Endothelial cell of umbilical vein (primary cell): ENCODE results near the gene RTN3. TPM values are rescaled to one million over a fixed set of nuclear protein-coding genes. Genes with fewer than 3 reads are reported as not detected.

Source experiments
- BruUV-seq: library from RNA; stranded (reverse); fragments of 400-500 nt; replicated peaks from 2 replicates; lab custom pipeline; 2021; lab: Mats Ljungman, UMichigan
- CTCF ChIA-PET: fragments of 300-600, 350-600 bp; sonication (Branson Sonifier 250); formaldehyde crosslinking; loops from one replicate; lab custom pipeline; 2021; ENCODE audit warnings: antibody characterized with exemption, inconsistent platforms; lab: Charles Lee
- POLR2A ChIA-PET: fragments of 300-600, 350-600 bp; sonication (Branson Sonifier 250); formaldehyde crosslinking; loops from one replicate; lab custom pipeline; 2021; ENCODE audit warnings: antibody characterized with exemption, inconsistent platforms; lab: Charles Lee
- DNase-seq: peaks from one replicate; pipeline ENCODE4 v3.0.0-alpha.2; 2011; ENCODE audit warnings: low read depth, low spot score
- FAIRE-seq: peaks from 2 replicates; lab custom pipeline; 2011; peaks lifted over from hg19 to GRCh38; lab: Jason Lieb, UNC
- H2AFZ ChIP-seq: 2 replicates; pipeline ENCODE4 v1.6.0; 2012; ENCODE audit warnings: low read depth, low read length, control low read depth, inconsistent platforms
- H3K27ac ChIP-seq: 2 replicates; pipeline ENCODE4 v1.5.1; 2011; ENCODE audit warnings: low read depth, mild to moderate bottlenecking, control low read depth, low read length, moderate library complexity; ENCODE audit not compliant: insufficient read depth
- H3K27me3 ChIP-seq, 2 experiments: 2 replicates each; pipeline versions ENCODE4 v1.6.0 to v1.6.1; 2011; ENCODE audit warnings: low read length in 2 of 2, mixed read lengths in 1 of 2; ENCODE audit not compliant: control insufficient read depth in 2 of 2, insufficient read depth in 2 of 2
- H3K36me3 ChIP-seq, 2 experiments: 2 replicates in 1 of 2; 3 replicates in 1 of 2; pipeline ENCODE4 v1.5.1; 2011; ENCODE audit warnings: low read length in 2 of 2, mild to moderate bottlenecking in 1 of 2, moderate library complexity in 1 of 2; ENCODE audit not compliant: control insufficient read depth in 2 of 2, insufficient read depth in 2 of 2; ENCODE audit errors: extremely low read depth in 1 of 2
- H3K4me1 ChIP-seq: 3 replicates; pipeline ENCODE4 v1.5.1; 2011; ENCODE audit warnings: mild to moderate bottlenecking, low read length; ENCODE audit not compliant: control insufficient read depth, insufficient read depth; ENCODE audit errors: extremely low read depth
- H3K4me2 ChIP-seq: 2 replicates; pipeline ENCODE4 v1.6.1; 2011; ENCODE audit warnings: low read length, control low read depth, mixed read lengths; ENCODE audit not compliant: insufficient read depth
- H3K4me3 ChIP-seq, 3 experiments: fragments of 200-600 bp in 1 of 3; sonication (generic), shearing (Covaris generic) in 1 of 3; replicated peaks in 1 of 3; 2 replicates each; pipeline ENCODE4 v1.5.1; 2011 to 2016; ENCODE audit warnings: control low read depth in 3 of 3, low read length in 3 of 3, mild to moderate bottlenecking in 2 of 3, inconsistent platforms in 1 of 3, low read depth in 1 of 3, moderate library complexity in 1 of 3; ENCODE audit not compliant: insufficient read depth in 1 of 3
- H3K79me2 ChIP-seq: 2 replicates; pipeline ENCODE4 v1.6.0; 2012; ENCODE audit warnings: low read length, inconsistent platforms; ENCODE audit not compliant: control insufficient read depth, insufficient read depth
- H3K9ac ChIP-seq: replicated peaks from 2 replicates; pipeline ENCODE3; 2011; ENCODE audit warnings: low read length, control low read depth; ENCODE audit not compliant: insufficient read depth; ENCODE audit errors: extremely low read depth
- H3K9me1 ChIP-seq: replicated peaks from 3 replicates; pipeline ENCODE4 v1.6.0; 2011; ENCODE audit warnings: mild to moderate bottlenecking, low read length; ENCODE audit not compliant: control insufficient read depth, insufficient read depth; ENCODE audit errors: extremely low read depth
- H3K9me3 ChIP-seq: replicated peaks from 2 replicates; pipeline ENCODE4 v1.5.1; 2012; ENCODE audit warnings: low read length, inconsistent platforms; ENCODE audit not compliant: control insufficient read depth, insufficient read depth
- H4K20me1 ChIP-seq: replicated peaks from 2 replicates; pipeline ENCODE3; 2011; ENCODE audit warnings: mild to moderate bottlenecking, low read length; ENCODE audit not compliant: control insufficient read depth, insufficient read depth; ENCODE audit errors: extremely low read depth
- CTCF ChIP-seq, 2 donors: IDR thresholded peaks; 1 replicate in 1 of 2; 2 replicates in 1 of 2; pipeline ENCODE4 v1.5.1; 2011; ENCODE audit warnings: low read length in 2 of 2, mild to moderate bottlenecking in 2 of 2, moderate library complexity in 2 of 2, control low read depth in 1 of 2, inconsistent platforms in 1 of 2, low read depth in 1 of 2; ENCODE audit not compliant: insufficient read depth in 1 of 2; ENCODE audit errors: extremely low read depth in 1 of 2
- EZH2 ChIP-seq: IDR thresholded peaks from 2 replicates; pipeline ENCODE4 v1.6.1; 2012; ENCODE audit warnings: borderline replicate concordance, low read depth, mild to moderate bottlenecking, moderate library complexity, low read length, inconsistent platforms; ENCODE audit not compliant: severe bottlenecking
- FOS ChIP-seq: IDR thresholded peaks from 2 replicates; pipeline ENCODE4 v1.6.1; 2011; ENCODE audit warnings: mild to moderate bottlenecking, low read length, moderate library complexity, borderline replicate concordance; ENCODE audit not compliant: insufficient read depth
- GATA2 ChIP-seq: IDR thresholded peaks from 2 replicates; pipeline ENCODE4 v1.7.0; 2011; ENCODE audit warnings: low read depth, mild to moderate bottlenecking, moderate library complexity, mixed read lengths, low read length; ENCODE audit not compliant: insufficient read length, insufficient read depth
- JUN ChIP-seq: IDR thresholded peaks from 2 replicates; pipeline ENCODE4 v1.6.1; 2011; ENCODE audit warnings: borderline replicate concordance, low read depth; ENCODE audit not compliant: insufficient read length, insufficient read depth
- MYC ChIP-seq: IDR thresholded peaks from one replicate; pipeline ENCODE4 v1.6.1; 2011; ENCODE audit warnings: mild to moderate bottlenecking, low read depth, low read length
- POLR2A ChIP-seq: IDR thresholded peaks from 2 replicates; pipeline ENCODE4 v1.6.1; 2012; ENCODE audit warnings: low read depth, mild to moderate bottlenecking, control low read depth, low read length
- POLR2AphosphoS5 ChIP-seq: IDR thresholded peaks from 2 replicates; pipeline ENCODE4 v1.6.1; 2012; ENCODE audit warnings: low read depth, mild to moderate bottlenecking, control low read depth, low read length, moderate library complexity; ENCODE audit not compliant: insufficient read depth
- dilution Hi-C: fragments of 300-500 bp; cut with MboI; formaldehyde crosslinking; loops from one replicate; pipeline ENCODE4 v1.15.0; 2019; ENCODE audit warnings: low sequenced_read_pairs; ENCODE audit not compliant: extremely low pct_ligation_motif_present
- intact Hi-C: fragments of 100-400 bp; cut with micrococcal nuclease; formaldehyde crosslinking; loops from one replicate; pipeline ENCODE4 v1.10.0; 2022
- polyA plus RNA-seq, 4 experiments: library from polyadenylated mRNA; depleted of rRNA in 3 of 4; stranded (reverse) in 3 of 4; unstranded in 1 of 4; fragments of >200 nt; gene quantifications; 2 replicates each; pipeline versions ENCODE4 v1.2.1 to v1.2.3, GENCODE V29; 2011 to 2012; ENCODE audit warnings: missing spikeins in 1 of 4
- total RNA-seq: library from RNA; stranded (reverse); gene quantifications from 2 replicates; pipeline ENCODE4 v1.2.3, GENCODE V29; 2021
- TF ChIP-seq, protein P1 (sequence below): IDR thresholded peaks from 2 replicates; pipeline ENCODE4 v1.6.1; 2011; ENCODE audit not compliant: insufficient read depth, insufficient read length

The RTN3 gene
- total and polyA plus RNA-seq, 2 donors (not counting 3 experiments of a cell fraction or from before 2014, with no cell fraction given), result 90.6 to 112 TPM

DNA sequence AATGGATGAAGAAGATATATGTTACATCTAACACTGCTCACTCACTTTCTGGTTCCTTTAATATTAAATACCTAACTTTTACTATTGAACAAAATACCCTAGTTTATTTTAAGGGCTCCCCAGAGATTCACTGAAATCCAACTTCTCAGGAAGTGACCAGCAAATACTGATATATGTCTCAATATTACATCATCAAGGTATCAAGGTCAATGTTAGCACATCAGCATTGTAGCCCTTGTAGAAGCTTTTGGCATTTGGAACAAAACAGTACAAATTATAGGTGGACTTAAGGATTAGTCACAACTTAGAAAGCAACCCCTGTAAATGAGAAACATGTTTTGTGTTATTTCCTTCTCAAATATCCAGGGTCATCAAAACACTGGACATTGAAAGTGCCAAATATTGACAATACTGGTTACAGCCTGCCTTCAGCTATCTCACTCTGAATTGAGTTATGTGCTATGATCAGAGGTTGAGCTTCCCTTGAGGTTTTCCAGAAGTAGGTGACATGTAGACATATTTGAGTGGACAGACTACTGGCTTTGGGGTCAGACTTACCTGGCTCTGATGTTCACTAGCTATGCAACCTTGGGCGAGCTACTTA, 8.3 kb upstream of the RTN3 start:
- no TSS peak for BruUV-seq
- Histone ChIP-seq H3K36me3 (no peaks in the 10 kb centered on the region), H3K9me1 (no peaks in the 10 kb centered on the region), H4K20me1 (peaks cover 3% of the 10 kb centered on the region), H3K4me2 (no peak overlapping the region), H3K9ac (no peak overlapping the region), H3K4me1 (peaks cover 7% of the 10 kb centered on the region), H3K79me2 (peaks cover 26% of the 10 kb centered on the region), H3K9me3 (no peaks in the 10 kb centered on the region), H3K27ac (no peak overlapping the region), H3K27me3 (no peaks in the 10 kb centered on the region), H3K4me3 (no peak overlapping the region), H2AFZ (no peak overlapping the region)
- FAIRE-seq (no peak), DNase-seq (no peak)
- POLR2A ChIA-PET, result no interaction called here
- intact Hi-C loops (no loop called here), dilution Hi-C loops (no loop called here)
- TF ChIP-seq JUN, result no peak
- TF ChIP-seq EZH2, result no peak
- TF ChIP-seq MYC, result no peak
- TF ChIP-seq POLR2A, result no peak
- CTCF ChIA-PET, result interaction anchor here (0.6 to 1.7 kb wide), 3 partner anchors 9 to 65 kb away, joined by 3 to 7 read pairs (median 4); no protein-coding TSS in a partner anchor

GRCh38 chr11:63673579-63673978, 7.7 kb upstream of the RTN3 start:
- Histone ChIP-seq H3K9me3 (no peaks in the 10 kb centered on the region), H3K4me1 (peaks cover 1% of the 10 kb centered on the region), H3K79me2 (peaks cover 22% of the 10 kb centered on the region), H3K4me2 (no peak overlapping the region), H3K9ac (no peak overlapping the region), H3K27me3 (no peaks in the 10 kb centered on the region), H3K9me1 (no peaks in the 10 kb centered on the region), H3K36me3 (no peaks in the 10 kb centered on the region), H4K20me1 (peaks cover 3% of the 10 kb centered on the region), H3K27ac (no peak overlapping the region), H2AFZ (no peak overlapping the region), H3K4me3 (no peak overlapping the region)
- BruUV-seq, result no TSS peak
- no peak for DNase-seq
- ChIA-PET CTCF (interaction anchor here (0.6 to 1.7 kb wide), 3 partner anchors 9 to 65 kb away, joined by 3 to 7 read pairs (median 4); no protein-coding TSS in a partner anchor), POLR2A (no interaction called here)
- FAIRE-seq, result no peak
- intact Hi-C loops (no loop called here), dilution Hi-C loops (no loop called here)
- TF ChIP-seq POLR2AphosphoS5, result no peak
- no peak for TF ChIP-seq GATA2
- TF ChIP-seq, protein P1, sequence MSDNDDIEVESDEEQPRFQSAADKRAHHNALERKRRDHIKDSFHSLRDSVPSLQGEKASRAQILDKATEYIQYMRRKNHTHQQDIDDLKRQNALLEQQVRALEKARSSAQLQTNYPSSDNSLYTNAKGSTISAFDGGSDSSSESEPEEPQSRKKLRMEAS, result no peak
- TF ChIP-seq EZH2, result no peak
- TF ChIP-seq MYC, result no peak
- TF ChIP-seq JUN, result no peak
- TF ChIP-seq POLR2A, result no peak
- no peak for TF ChIP-seq CTCF (IDR thresholded peaks at IDR 0.05; ENCODE audit: extremely low read depth in 1 of 2, insufficient read depth in 1 of 2, low read depth in 1 of 2, low read length in 2 of 2)
- TF ChIP-seq FOS, result no peak
